ENCODE data around the gene RALGAPB.
"Not testable (repeated sequence)": the region's sequence is repeated elsewhere in the genome, so short reads cannot be mapped to it uniquely, and the experiment has no call there.

RALGAPB gene

DNA sequence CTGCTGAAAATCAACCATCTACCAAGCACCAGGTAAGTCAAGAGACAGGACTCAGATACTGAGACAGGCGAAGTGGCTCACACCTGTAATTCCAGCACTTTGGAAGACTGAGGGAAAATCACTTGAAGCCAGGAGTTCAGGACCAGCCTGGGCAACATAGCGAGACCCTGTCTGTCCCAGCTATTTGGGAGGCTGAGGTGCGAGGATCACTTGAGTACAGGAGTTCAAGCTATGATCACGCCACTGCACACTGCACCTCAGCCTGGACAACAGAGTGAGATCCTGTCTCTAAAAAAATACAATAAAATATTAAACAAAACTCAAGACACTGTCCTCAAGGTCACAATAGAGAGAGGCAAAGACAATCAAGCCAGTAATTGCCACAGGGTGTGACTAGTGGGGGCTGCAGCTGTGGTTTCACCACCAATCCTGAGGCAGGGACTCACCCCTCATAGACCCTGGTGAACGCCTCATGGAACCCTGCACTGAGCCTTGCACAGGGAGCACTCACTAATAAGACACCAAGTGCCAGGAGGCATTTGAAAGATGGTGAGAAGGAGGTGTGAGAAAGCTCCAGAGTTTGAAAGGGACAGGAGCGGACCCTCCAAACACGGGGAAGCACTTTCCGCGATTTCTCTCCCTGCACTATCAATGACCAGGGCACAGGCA lies 39.2 kb upstream of the RALGAPB start:
- H3K36me3 ChIP-seq (ENCODE audit: control insufficient read depth, insufficient read depth, low read length), result peaks cover 59% of the 10 kb centered on the region
- H3K9ac ChIP-seq (ENCODE audit: low read depth, low read length), result peak overlapping the region; percentile 95
- no peaks in the 10 kb centered on the region for H3K27me3 ChIP-seq (ENCODE audit: control insufficient read depth, insufficient read depth, low read length)
- H3K27ac ChIP-seq (ENCODE audit: low read depth, low read length), result no peak overlapping the region
- H3K4me1 ChIP-seq (ENCODE audit: control insufficient read depth, insufficient read depth, low read length), result no peaks in the 10 kb centered on the region; the same call in 1 of the 2 replicates
- peak overlapping the region; percentile 87 for H3K4me3 ChIP-seq (ENCODE audit: low read depth, low read length)
- no peaks in the 10 kb centered on the region for H3K9me3 ChIP-seq (ENCODE audit: control insufficient read depth, insufficient read depth, low read length)

DNA sequence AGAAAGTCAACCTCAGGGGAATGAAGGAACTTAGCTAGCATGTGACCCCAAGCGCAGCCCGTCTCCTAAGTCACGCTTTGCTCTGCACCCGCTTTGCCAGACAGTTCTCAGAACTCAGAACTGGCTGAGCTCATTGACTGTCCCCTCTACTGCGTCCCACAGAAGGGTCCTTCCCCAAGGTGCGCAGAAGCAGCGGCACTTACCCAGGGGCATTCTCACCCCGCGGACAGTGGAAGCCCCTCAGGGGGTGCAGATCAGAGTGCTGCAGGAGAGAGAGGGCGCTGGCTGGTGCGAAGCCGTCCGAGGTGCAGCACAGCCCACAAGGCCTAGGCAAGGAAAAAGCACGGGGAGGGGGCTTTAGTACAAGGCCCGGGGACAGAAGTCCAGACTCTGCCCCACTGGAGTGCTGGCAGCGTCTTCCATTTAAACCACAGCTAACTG lies 38.3 kb upstream of the RALGAPB start:
- peak overlapping the region; percentile 91 for H3K27ac ChIP-seq (ENCODE audit: low read depth, low read length)
- H3K4me3 ChIP-seq (ENCODE audit: low read depth, low read length), result peak overlapping the region; percentile 87
- H3K27me3 ChIP-seq (ENCODE audit: control insufficient read depth, insufficient read depth, low read length), result no peaks in the 10 kb centered on the region
- H3K36me3 ChIP-seq (ENCODE audit: control insufficient read depth, insufficient read depth, low read length), result peaks cover 51% of the 10 kb centered on the region
- H3K4me1 ChIP-seq (ENCODE audit: control insufficient read depth, insufficient read depth, low read length), result no peaks in the 10 kb centered on the region; the same call in 1 of the 2 replicates
- no peaks in the 10 kb centered on the region for H3K9me3 ChIP-seq (ENCODE audit: control insufficient read depth, insufficient read depth, low read length)
- peak overlapping the region; percentile 95 for H3K9ac ChIP-seq (ENCODE audit: low read depth, low read length)

DNA sequence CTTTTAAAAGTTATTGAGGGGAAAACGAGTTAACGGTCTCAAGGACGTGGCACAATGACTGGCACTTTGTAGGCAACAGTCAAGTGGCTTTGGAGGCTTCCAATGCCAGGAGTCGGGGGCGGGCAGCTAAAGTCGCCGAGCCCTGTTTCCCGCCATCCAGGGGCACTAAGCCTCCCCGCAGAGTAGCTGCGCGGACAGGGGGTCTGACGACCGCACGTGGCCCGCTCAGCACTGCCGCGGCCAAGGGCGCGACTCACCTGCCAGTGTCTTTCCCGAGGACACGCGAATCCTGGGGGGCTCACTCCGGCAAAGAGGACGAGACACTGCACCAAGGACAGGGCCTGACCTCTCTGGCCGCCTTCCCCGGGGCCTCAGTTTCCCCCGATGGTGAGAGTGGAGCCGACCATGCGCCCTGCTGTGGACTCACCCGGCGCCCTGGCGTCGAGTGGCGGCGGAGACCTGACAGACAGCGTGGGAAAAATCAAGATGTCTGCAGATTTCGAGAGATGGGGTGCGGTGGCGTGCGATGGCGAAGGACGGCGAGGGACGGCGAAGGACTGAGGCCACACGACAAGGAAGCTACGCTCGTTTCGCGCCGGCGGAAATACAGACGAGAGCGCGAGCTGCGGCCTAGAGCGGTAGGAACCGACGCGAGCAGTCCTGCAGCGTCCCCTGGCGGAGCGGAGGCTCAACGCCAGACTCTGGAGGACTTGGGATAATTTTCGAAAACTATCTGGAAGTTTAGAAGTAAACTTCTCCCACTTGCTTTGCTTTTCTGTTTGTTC lies 37.7 kb upstream of the RALGAPB start, which contains the start of gene SNHG17:
TSS of gene SNHG17 (minus strand) at position 559 of the 785 bp plus-strand sequence.
- Histone ChIP-seq H3K27me3 (ENCODE audit: control insufficient read depth, insufficient read depth, low read length) (no peaks in the 10 kb centered on the region), H3K27ac (ENCODE audit: low read depth, low read length) (peak within 1 kb of the TSS; percentile 91), H3K9me3 (ENCODE audit: control insufficient read depth, insufficient read depth, low read length) (no peaks in the 10 kb centered on the region), H3K4me3 (ENCODE audit: low read depth, low read length) (peak within 1 kb of the TSS; percentile 87), H3K4me1 (ENCODE audit: control insufficient read depth, insufficient read depth, low read length) (no peaks in the 10 kb centered on the region; the same call in 1 of the 2 replicates), H3K9ac (ENCODE audit: low read depth, low read length) (peak within 1 kb of the TSS; percentile 95), H3K36me3 (ENCODE audit: control insufficient read depth, insufficient read depth, low read length) (peaks cover 44% of the 10 kb centered on the region)

DNA sequence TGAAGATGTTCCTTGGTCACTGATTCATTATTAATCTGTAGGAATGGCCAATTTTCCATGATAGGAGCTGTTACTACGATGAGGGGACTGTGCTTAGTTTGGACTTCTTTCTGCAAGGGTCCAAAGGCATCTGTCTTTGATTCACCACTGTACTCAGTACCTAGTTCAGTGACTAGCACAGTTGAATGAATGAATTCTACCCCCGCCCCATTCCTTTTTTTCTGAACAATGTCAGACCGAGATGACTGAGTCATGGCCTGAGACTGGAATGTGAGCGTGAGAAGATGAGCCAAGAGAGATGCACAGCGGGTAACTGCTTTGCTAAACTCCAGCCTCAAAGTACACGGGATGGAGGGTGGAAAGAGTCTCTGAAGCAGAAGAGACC lies 37.1 kb upstream of the RALGAPB start:
- Histone ChIP-seq H3K27ac (ENCODE audit: low read depth, low read length) (no peak overlapping the region), H3K4me1 (ENCODE audit: control insufficient read depth, insufficient read depth, low read length) (no peaks in the 10 kb centered on the region; the same call in 1 of the 2 replicates), H3K9ac (ENCODE audit: low read depth, low read length) (no peak overlapping the region), H3K9me3 (ENCODE audit: control insufficient read depth, insufficient read depth, low read length) (no peaks in the 10 kb centered on the region), H3K4me3 (ENCODE audit: low read depth, low read length) (peak overlapping the region; percentile 87; the same call in 1 of the 2 replicates), H3K27me3 (ENCODE audit: control insufficient read depth, insufficient read depth, low read length) (no peaks in the 10 kb centered on the region), H3K36me3 (ENCODE audit: control insufficient read depth, insufficient read depth, low read length) (peaks cover 39% of the 10 kb centered on the region)

DNA sequence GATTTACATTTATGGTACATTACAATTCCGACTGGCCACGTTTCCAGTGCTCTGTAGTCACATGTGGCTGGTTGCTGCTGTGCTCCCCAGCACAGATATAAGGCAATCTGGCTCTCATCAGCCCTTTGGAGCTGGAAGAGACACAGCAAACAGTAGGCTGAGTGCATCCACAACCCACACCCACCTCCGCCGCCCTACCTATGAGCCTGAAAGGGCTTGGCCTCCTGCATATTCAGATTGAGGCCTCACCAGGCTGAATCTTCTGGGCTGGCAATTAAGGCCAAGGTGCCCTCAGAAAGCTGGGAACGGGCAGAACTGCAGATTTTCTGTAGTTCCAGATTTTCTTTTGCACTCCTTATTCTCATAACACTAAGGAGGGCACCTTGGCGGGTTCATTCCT lies 34.8 kb upstream of the RALGAPB start:
- Histone ChIP-seq H3K27me3 (ENCODE audit: control insufficient read depth, insufficient read depth, low read length) (no peaks in the 10 kb centered on the region), H3K9ac (ENCODE audit: low read depth, low read length) (no peak overlapping the region), H3K36me3 (ENCODE audit: control insufficient read depth, insufficient read depth, low read length) (peaks cover 16% of the 10 kb centered on the region), H3K27ac (ENCODE audit: low read depth, low read length) (no peak overlapping the region), H3K9me3 (ENCODE audit: control insufficient read depth, insufficient read depth, low read length) (no peaks in the 10 kb centered on the region), H3K4me1 (ENCODE audit: control insufficient read depth, insufficient read depth, low read length) (no peaks in the 10 kb centered on the region; the same call in 1 of the 2 replicates), H3K4me3 (ENCODE audit: low read depth, low read length) (no peak overlapping the region)

DNA sequence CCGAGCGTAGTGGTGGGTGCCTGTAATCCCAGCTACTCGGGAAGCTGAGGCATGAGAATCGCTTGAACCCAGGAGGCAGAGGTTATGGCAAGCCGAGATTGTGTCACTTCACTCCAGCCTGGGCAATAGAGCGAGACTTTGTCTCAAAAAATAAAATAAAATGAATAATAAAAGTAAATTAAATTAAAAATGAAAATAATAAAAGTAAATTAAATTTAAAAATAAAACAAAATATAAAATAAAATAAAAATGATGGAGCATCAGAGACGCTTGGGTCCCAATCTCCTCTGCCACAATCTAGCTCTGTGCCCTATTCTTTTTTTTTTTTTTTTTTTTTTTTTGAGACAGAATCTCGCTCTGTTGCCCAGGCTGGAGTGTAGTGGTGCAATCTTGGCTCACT lies 31.5 kb upstream of the RALGAPB start:
- H3K9ac ChIP-seq (ENCODE audit: low read depth, low read length); H3K36me3 ChIP-seq (ENCODE audit: control insufficient read depth, insufficient read depth, low read length); H3K4me3 ChIP-seq (ENCODE audit: low read depth, low read length); H3K27me3 ChIP-seq (ENCODE audit: control insufficient read depth, insufficient read depth, low read length); H3K9me3 ChIP-seq (ENCODE audit: control insufficient read depth, insufficient read depth, low read length); H3K27ac ChIP-seq (ENCODE audit: low read depth, low read length); H3K4me1 ChIP-seq (ENCODE audit: control insufficient read depth, insufficient read depth, low read length): not testable (repeated sequence)

DNA sequence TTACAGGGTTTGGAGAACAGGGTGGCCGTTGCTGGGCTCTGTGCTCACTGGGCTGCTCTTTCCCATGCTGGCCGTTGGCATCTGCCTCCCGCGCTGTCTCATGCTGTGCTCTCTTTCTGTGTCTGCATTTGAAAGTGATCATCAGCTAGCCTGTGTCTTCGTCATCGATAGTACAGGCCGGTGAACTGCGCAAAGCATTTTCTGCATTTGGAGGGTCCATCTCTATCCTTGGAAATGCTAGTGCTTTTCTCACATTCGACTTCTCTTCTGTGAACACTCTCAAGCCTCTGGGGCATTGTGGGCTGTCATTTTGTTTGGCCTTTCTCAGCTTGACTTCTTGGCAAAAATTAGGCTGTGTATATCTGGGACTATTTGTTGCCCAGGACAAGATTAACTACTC lies 30.7 kb upstream of the RALGAPB start:
- Histone ChIP-seq H3K9me3 (ENCODE audit: control insufficient read depth, insufficient read depth, low read length) (no peaks in the 10 kb centered on the region), H3K27me3 (ENCODE audit: control insufficient read depth, insufficient read depth, low read length) (no peaks in the 10 kb centered on the region), H3K4me1 (ENCODE audit: control insufficient read depth, insufficient read depth, low read length) (no peaks in the 10 kb centered on the region), H3K4me3 (ENCODE audit: low read depth, low read length) (no peak overlapping the region), H3K9ac (ENCODE audit: low read depth, low read length) (no peak overlapping the region), H3K36me3 (ENCODE audit: control insufficient read depth, insufficient read depth, low read length) (no peaks in the 10 kb centered on the region), H3K27ac (ENCODE audit: low read depth, low read length) (no peak overlapping the region)

DNA sequence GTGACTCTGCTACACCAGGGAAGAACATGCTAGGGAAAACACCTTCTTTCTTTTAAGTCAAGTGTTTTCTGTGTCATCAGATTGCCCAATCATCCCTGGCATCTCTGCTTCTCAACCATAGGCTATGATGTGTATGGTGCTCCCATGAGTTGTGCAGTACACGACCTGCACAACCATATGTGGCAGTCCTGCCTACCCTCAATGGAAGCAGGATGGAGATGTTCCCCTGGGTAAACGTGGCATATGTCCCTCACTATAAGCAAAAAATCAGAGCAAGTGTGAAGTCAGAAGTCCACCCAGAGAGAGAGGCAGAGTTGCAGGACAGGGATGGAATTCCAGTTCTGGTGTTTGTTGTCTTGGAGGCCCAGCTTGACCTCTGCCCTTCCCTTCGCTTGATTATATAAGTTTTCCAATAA lies 27.3 kb upstream of the RALGAPB start:
- H3K36me3 ChIP-seq (ENCODE audit: control insufficient read depth, insufficient read depth, low read length), result peaks cover 19% of the 10 kb centered on the region
- no peaks in the 10 kb centered on the region for H3K9me3 ChIP-seq (ENCODE audit: control insufficient read depth, insufficient read depth, low read length)
- no peak overlapping the region for H3K27ac ChIP-seq (ENCODE audit: low read depth, low read length)
- no peak overlapping the region for H3K9ac ChIP-seq (ENCODE audit: low read depth, low read length)
- no peaks in the 10 kb centered on the region for H3K27me3 ChIP-seq (ENCODE audit: control insufficient read depth, insufficient read depth, low read length)
- peaks cover 10% of the 10 kb centered on the region for H3K4me1 ChIP-seq (ENCODE audit: control insufficient read depth, insufficient read depth, low read length)
- no peak overlapping the region for H3K4me3 ChIP-seq (ENCODE audit: low read depth, low read length)

DNA sequence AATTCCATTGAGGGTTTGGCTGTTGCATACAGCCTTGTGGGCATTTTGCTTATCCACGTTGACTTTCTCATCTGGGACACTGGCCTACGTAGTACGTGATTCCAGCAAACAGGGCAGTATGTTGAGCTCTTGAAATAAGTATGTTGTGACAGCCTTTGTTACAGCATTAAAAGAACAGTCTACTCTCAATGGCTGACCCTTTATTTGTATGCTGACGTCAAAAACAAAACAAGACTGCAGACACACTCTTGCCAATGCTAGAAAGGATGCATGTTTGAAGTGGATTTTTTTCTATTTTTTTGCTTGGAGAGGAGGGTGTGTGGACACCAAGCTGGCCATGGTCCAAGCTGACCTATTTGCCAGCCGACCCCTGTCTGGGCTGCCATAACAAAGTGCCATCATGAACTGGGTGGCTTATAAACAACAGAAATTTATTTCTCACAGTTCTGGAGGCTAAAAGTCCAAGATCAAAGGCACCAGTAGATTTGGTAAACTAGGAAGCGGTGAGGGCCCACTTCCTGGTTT lies 26.7 kb upstream of the RALGAPB start:
- Histone ChIP-seq H3K36me3 (ENCODE audit: control insufficient read depth, insufficient read depth, low read length) (peaks cover 24% of the 10 kb centered on the region), H3K9me3 (ENCODE audit: control insufficient read depth, insufficient read depth, low read length) (no peaks in the 10 kb centered on the region), H3K4me3 (ENCODE audit: low read depth, low read length) (peak overlapping the region; percentile 92; the same call in 1 of the 2 replicates), H3K27me3 (ENCODE audit: control insufficient read depth, insufficient read depth, low read length) (no peaks in the 10 kb centered on the region), H3K27ac (ENCODE audit: low read depth, low read length) (no peak overlapping the region), H3K4me1 (ENCODE audit: control insufficient read depth, insufficient read depth, low read length) (peaks cover 10% of the 10 kb centered on the region), H3K9ac (ENCODE audit: low read depth, low read length) (no peak overlapping the region)

DNA sequence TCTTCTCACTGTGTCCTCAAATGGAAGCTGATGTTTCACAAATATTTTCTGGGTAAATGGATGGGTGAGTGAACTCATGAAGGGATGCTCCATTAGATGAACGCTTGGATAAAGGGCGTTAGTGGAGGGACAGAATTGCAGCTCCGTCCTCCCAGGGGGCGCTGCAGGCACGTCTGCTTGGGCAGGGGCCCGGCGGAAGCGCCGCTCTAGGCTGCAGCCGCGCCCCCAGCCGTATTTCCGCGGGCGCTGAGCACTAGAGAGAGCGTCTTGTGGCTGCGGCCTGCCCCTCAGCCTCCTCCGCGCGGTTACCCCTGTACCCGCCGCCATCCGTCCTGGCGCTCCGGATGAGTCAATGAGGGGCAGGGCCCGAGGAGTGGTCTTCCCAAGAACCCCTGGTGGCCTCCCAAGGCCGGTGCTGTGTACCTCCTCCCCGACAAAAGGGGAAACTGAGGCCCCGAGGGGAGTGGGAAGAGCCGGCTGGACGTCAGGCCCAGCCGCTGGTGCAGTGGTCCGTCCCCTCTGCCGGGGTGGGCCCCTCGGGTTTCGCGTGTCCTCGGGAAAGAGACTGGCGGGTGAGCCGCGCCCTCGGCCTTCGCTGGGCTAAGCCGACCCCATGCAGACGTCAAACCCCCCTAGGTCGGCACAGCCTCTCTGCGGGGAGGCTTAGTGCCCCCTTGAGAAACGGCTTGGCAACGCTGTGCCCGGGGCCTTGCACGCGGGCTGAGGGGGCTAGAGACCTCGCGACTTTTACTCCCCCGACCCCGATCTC lies 26.0 kb upstream of the RALGAPB start:
- peak overlapping the region; percentile 82 for H3K27ac ChIP-seq (ENCODE audit: low read depth, low read length)
- no peaks in the 10 kb centered on the region for H3K27me3 ChIP-seq (ENCODE audit: control insufficient read depth, insufficient read depth, low read length)
- peaks cover 10% of the 10 kb centered on the region for H3K4me1 ChIP-seq (ENCODE audit: control insufficient read depth, insufficient read depth, low read length)
- H3K4me3 ChIP-seq (ENCODE audit: low read depth, low read length), result peak overlapping the region; percentile 92
- peaks cover 24% of the 10 kb centered on the region for H3K36me3 ChIP-seq (ENCODE audit: control insufficient read depth, insufficient read depth, low read length)
- no peaks in the 10 kb centered on the region for H3K9me3 ChIP-seq (ENCODE audit: control insufficient read depth, insufficient read depth, low read length)
- peak overlapping the region; percentile 87 for H3K9ac ChIP-seq (ENCODE audit: low read depth, low read length)
